ENCODE data around the gene RERE.

RERE gene

DNA sequence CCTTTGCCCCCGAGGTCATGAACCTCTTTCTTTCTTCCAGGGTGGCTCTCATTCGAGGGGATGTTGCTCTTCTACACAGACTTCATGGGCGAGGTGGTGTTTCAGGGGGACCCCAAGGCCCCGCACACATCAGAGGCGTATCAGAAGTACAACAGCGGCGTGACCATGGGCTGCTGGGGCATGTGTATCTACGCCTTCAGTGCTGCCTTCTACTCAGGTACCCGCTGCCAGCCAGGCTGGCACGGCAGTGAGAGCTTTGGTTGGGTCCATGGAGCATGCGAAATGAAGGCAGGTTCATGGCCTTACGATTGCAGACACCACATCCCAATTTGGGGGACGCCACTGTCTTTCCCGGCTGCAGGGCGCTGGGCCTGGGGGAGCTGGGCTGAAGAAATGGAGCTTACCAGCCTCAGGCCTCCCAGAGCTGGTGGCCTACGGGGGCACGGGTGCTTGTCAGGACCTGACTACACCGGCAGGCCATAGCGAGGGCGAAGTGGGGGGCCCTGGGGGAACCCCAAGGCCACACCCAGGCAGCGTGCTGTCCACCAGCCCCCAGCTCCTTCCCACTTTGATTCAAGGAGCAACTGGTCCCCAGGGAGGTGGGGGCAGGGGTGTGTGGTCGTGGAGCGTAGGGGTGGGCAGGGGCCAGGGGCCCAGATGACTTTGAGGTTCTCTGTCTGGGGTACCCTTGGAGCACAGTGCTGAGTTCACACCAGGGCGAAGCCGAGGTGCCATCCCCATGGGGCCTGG lies 479.5 kb downstream of the RERE start:
- DNase-seq = no peak

DNA sequence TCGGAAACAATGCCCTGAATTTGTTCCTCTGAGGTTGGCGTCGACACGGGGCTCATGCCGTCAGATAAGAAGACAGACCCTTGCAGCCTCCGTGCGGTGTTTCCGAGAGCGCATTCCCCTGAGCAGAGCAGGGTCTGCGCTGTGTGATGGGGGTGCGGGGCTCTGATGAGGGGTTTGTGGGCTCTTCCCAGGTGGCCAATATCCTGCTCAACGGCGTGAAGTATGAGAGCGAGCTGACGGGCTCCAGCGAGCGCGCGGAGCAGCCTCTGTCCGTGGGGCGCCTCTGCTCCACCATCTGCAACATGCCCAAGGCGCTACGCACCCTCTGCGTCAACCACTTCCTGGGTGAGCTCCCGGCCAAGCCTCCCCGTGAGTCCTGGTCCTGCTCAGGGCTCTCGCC lies 482.2 kb downstream of the RERE start:
- no peak for DNase-seq

DNA sequence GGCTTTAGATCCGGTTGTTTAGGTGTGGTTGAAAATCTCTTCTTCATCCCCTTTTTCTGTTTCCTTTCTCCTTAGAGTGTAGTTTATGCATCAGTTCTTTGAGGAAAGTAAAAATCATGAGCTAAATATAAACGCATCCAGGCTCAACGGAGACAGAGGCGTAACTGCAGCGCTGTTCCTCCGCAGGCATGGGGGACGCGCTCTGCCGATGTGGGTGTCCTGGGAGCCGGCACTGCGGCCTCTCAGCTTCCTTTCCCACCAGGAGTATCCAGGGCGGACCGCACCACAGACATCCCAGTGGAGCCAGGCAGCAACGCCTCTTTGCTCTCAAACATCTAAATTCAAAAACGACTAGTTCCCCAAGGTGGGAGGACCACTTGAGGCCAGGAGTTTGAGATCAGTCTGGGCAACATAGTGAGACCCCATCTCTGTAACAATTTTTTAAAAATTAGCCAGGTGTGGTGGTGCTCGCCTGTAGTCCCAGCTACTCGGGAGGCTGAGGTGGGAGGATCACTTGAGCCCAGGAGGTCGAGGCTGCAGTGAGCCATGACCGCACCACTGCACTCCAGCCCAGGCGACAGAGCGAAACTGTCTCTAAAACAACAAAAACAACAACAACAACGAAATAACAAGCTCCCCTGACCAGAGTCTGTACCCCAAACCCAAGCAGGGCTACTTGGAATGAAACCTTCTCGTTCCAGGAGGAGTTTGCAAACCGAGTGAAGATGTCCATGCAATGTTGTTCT lies 483.2 kb downstream of the RERE start:
- no peak for DNase-seq

DNA sequence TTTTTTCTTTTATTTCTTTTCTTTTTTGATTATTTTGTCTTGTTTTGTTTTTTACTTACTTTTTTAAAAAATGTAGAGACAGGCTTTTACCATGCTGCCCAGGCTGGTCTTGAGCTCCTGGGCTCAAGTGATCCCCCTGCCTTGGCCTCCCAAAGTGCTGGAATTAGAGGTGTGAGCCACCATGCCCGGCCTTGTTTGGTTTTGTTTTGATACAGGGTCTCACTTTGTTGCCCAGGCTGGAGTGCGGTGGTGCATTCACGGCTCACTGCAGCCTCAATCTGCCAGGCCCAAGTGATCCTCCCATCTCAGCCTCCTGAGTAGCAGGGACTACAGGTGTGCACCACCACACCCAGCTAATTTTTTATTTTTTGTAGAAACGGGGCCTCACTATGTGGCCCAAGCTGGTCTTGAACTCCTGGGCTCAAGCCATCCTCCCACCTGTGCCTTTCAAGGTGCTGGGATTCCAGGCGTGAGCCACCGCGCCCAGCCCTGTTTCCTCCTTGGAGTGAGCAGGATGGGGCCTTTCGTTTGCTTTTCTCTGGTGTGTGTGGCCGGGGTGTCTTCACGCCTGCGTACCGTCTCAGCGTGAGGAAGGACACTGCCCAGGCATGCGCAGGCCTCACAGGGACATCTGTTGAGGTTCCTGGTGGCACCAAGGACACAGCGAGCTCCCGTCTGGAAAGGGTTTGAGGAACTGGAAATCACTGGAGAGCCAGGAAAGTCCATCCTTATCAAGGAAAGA lies 484.0 kb downstream of the RERE start:
- DNase-seq = no peak

DNA sequence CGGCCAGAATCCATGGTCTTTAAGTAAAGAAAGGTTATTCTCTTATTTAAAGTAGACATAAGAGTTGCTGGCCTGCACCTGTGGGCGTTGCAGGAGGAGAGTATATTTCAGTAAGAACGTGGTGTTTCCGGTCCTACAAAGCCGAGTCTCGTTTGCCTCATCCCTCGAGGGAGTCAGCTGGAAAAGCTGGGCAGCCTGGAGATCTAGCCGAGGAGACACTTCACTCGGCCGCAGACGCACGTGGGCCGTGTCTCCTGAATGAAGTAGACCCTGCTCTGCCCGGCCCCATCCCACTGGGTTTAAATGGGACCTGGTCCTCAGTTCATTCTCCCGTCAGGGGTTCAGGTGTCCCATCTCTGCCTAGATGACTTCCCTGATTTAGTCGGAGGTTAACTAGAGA lies 484.6 kb downstream of the RERE start:
- DNase-seq = no peak

DNA sequence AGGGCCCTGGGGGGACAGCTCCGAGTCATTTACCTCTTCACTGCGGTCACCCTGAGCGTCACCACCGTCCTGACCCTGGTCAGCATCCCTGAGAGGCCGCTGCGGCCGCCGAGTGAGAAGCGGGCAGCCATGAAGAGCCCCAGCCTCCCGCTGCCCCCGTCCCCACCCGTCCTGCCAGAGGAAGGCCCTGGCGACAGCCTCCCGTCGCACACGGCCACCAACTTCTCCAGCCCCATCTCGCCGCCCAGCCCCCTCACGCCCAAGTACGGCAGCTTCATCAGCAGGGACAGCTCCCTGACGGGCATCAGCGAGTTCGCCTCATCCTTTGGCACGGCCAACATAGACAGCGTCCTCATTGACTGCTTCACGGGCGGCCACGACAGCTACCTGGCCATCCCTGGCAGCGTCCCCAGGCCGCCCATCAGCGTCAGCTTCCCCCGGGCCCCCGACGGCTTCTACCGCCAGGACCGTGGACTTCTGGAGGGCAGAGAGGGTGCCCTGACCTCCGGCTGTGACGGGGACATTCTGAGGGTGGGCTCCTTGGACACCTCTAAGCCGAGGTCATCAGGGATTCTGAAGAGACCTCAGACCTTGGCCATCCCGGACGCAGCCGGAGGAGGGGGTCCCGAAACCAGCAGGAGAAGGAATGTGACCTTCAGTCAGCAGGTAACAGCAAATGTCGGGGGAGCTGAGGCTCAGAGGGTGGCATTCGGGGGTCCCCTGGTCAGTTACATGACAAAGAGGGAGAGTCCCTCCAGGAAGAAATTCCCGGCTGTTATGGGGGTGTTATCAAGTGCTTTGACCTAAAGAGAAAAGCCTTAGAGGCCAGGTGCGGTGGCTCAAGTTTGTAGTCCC lies 486.9 kb downstream of the RERE start:
- no peak for DNase-seq

DNA sequence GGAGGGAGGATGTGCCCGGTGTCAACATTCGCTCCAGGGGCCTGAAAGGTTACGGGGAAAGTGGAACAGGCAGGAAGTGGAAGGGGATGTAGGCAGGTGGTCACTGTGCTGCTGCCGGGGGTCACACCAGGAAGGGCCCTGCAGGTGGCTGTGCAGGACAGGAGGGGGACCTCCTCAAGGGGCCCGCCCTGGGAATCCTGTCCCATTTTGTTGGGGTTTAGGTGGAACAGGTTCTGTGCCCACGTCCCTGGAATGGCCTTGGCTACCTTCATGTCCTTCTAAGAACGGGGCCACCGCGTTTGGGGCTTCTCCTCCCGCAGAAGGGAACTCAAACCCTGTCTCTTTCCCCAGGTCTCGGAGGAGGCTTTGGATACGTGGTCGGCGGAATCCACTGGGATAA lies 487.6 kb downstream of the RERE start:
- DNase-seq = no peak

DNA sequence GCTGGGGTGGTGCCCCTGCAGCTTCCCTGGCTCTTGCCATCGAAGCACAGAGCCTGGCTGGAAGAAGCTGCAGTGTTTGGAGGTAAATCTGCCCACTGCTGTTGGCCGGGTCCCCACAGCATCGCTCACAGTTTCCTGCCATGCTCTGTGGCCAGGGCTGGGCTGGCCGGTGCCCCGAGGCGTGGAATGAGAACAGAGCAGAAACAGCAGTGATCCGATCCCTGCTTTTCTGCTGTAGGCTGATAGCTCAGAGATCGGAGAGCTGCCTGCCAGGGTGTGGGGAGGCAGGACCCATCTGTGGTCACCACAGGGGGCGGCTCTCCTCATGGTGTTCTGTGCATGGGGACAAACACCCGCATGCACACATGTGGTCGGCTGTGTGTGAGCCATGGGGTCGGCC lies 488.0 kb downstream of the RERE start:
- no peak for DNase-seq

DNA sequence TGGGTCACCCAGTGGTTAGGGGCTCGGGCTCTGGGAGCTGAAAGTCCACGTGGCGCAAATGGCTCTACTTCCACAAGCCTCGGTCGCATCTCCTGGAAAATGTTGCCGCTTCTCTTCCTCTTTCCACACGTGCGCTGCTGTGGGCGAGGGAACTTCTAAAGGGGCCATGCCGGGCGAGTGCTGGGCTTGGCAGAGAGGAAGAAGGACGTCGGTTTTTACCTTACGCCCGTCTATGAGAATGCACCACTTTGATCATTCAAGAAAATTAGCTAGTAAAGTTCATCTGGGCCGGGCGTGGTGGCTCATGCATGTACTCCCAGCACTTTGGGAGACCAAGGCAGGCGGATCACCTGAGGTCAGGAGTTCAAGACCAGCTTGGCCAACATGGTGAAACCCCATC lies 489.2 kb downstream of the RERE start:
- DNase-seq = no peak

DNA sequence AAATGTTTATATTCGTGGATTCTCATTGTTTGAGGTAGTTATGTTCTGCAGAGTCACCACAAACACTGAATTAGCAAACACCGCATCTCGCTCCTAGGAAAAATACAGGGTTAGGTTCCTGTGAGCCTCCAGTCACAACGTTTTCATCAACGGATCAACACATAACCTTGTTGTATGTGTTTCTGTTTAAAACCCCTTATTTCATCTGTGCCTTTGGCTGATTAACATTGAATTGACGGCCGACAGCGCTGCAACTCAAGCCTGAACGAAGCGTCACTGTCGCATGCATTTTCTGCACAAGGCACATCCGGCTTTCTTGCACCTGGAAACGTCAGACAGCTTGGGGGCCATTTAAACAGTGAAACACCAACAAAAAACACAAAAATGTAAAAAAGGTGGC lies 491.2 kb downstream of the RERE start:
- no peak for DNase-seq

DNA sequence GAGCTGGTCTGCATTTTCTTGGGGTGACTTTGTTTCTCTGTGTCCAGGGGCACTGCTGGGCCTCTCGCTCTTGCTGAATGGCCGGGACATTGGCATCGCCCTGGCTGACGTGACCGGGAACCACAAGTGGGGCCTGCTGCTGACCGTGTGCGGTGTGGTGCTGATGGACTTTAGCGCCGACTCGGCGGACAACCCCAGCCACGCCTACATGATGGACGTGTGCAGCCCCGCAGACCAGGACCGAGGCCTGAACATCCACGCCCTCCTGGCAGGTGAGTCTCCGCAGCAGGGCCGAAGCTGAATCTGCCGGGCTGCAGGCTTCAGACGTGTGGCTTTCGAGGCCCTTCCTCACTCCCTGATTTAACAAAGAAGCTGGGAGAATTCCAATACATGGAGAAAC lies 491.7 kb downstream of the RERE start:
- DNase-seq = no peak

DNA sequence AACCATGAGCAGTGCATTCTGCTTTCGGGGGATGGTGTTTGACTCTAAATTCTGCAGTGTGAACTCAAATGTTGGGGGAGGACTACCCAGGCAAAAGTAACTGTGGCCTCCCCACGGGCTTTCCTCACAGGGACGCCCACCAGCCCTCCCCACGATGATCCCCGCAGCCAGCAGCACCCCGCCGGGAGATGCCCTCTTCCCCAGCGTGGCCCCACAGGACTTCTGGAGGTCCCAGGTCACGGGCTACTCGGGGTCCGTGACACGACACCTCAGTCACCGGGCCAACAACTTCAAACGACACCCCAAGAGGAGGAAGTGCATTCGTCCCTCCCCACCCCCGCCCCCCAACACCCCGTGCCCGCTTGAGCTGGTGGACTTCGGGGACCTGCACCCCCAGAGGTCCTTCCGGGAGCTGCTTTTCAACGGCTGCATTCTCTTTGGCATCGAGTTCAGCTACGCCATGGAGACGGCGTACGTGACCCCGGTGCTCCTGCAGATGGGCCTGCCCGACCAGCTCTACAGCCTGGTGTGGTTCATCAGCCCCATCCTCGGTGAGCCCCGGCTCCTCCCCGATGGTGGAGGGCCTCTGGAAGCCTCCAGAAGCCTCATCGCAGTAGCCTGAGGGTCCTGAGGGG lies 493.1 kb downstream of the RERE start:
- DNase-seq = no peak

DNA sequence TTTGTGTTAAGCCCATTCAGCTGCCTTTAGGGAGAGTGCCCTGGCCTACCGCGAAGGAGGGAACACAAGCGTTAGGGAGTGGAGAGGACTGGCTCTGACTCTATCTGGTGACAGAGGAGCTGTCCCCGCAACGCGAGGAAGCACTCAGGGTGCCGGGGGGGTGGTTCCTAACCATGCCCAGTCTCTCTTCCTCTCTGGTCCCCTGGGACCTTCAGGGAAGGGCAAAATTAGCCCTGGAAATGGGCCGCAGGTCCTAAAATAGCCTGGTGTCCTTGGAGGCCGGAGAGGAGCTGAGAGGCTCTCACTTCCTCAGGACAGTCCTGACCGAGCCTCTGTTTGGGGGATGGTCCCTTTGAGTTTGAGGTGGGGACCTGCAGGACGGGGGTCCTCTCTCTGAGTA lies 493.7 kb downstream of the RERE start:
- DNase-seq = no peak

DNA sequence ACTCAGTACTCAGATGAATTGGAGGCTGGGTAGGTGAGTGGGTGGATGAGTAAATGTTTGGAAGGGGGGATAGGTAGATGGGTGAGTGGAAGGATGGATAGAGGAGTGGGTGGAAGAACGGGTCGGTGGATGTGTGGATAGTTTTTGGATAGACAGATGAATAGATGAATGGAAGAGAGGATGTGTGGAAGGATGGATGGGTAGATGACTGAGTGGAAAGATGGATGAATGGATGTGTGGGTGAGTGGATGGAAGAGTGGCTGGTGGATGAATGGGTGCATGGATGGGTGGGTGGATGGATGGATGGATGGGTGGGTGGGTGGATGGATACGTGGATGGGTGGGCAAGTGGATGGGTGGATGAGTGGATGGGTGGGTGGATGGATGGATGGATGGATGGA lies 495.8 kb downstream of the RERE start:
- DNase-seq = no peak

DNA sequence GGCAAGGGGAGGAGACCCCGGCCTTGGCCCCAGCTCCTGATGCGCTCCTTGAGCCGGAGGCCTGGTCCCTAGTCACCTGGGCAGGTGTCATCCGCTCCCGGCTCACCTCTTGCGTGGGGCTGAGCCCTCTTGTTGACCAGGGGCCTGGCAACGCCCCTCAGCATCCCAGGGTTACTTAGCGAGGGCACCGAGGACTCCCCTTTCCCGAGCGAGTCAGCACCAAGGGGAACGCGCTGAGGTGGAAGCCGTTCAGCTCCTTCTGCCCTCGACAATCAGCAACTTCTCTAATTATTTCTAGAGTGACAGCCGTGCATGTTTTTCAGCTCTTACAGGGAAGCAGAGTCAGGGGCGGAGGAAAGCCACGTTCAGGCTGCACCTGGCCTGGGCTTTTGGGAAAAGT lies 499.0 kb downstream of the RERE start:
- no peak for DNase-seq

DNA sequence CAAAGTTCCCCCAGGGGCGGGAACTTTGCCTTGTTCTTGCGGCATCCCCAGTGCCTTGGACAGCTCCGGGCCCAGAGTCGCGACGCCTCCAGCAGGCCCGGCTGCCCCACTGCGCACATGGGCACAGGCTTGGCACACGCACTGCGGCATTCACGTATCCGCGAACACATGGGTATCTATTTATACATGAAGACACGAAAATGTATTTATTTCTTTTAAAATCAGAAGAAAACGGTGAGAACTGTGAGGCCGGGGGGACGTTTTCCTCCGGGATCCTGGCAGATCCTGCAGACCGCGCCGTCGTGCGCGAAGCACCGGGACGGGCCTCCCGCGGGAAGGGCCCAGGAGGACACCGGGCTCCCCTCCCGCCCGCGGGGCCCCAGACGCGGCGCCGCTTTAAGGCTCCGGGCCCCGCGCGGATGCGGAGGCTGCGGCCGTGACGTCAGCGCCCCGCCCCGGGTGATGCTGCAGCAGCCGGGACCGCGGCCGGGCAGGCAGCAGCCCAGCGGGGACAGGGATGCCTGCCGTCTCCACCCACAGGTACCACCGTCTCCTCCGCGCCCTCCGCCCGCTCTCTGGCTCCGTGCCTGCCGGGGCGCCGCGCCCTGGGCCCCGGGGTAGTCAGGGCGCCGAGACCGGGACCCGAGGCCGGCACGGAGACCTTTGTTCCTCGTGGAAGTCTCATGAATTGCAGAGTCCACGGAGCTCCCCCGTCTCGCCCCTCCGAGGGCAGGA lies 499.6 kb downstream of the RERE start, which contains the start of gene SLC45A1:
TSS of gene SLC45A1 (plus strand) at position 468 of the 735 bp plus-strand sequence. CDS start 6,216 bp downstream, outside the sequence.
- DNase-seq = peak; percentile 80

DNA sequence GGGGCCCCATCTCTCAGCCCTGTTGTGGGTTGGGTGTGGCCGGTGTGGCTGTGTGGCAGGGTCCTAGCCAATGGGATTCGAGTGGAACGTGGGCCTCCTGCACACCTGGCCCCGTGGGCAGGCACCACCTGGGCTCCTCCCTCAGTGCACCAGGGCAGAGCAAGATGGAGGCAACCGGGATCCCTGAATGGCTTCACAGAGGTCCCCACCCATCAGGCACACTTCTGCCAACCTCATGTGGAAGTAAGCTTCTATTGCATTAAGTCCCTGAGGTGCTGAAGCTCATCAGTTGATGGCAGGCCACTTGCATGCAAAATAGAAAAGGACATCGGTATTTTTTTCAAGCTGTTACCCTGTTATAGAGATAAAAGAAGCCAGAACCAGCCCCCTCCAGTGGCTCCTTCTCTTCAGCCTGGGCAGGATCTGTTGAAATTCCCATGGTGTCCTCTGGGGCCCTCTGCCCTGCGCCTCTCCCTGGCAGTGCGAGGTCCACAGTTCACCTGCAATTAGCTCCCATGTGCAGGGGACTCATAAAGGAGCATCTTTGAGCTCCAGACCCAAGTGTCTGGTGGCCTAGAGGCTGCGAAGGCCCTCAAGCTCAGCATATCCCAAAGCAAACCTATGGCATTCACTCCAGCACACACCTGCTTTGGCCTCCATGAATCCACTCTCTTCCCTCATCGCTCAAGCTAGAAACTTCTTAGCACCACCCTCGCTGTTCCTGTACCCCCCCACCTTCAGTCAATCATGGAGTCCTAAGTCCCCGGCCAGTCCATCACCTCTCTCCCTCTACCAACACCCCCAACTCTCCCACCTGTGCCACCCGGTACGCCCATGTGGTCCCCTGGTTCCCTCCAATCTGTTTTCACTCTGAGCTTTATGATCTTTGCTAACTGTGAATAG lies 501.6 kb downstream of the RERE start:
- no peak for DNase-seq

DNA sequence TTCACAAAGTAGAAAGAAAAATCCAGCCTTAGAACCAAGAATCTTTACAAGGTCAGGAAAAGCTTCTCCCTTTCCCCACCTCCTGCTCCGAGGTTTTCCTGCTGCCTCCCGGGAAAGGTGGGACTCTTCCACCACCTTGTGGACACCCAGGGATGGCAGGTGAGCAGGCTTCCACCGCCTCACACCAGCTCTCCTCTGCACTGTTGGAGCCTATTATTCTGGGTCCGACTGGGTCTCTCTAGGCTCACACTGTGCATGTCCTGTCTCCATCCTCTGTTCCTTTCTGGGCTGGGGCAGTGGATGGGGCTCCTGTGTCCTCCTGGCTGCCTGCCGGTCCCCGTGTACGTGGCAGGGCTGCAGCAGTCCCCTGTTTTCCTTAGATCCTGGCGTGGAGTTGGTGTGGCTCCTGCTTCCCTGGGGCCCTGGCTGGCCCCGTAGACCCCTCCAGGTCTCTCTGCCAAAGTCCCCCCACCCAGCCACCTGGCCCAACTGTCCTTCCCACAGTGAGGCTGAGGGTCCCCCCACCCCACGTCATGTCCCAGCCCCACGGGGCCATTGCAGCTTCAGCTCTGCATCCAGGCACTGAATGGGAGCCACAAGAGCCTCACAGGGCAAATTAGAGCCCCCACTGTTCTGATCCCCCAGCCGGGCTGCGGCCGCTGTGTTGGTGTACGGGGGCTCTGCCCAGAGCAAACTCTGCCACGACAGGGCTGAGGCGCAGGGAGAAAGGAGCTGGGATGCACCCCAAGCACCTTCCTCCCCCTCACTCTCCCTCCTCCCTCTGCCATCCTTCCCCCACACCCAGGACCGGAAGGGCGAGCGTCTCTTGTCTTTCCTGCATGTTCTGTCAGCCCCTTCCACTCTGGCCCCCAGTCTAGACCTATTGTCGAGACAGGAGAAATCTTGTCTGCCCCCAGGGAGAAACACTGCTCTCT lies 502.8 kb downstream of the RERE start:
- peak; percentile 59 for DNase-seq

DNA sequence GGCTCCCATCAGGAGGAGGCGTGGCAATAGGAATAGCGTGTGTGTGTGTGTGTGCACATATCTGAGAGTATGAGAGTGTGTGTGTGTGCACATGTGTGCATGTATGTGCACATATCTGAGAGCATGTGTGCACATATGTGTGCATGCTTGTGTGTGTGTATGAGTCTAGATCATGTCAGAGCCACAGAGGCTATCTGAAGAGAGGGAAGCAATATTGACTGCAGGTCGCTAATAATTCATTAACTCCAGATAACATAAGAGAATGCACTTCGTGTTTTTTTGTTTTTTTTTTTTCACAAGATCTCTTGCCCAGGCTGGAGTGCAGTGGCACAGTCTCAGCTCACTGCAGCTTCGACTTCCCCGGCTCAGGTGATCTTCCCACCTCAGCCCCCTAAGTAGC lies 504.2 kb downstream of the RERE start:
- DNase-seq = no peak
